Liver (tissue), 9 donors: ENCODE measurements around the gene BEGAIN. TPM values are rescaled to one million over a fixed set of nuclear protein-coding genes. Genes with fewer than 3 reads are reported as not detected.

ENCODE experiments used
- DNase-seq: peaks from one replicate; pipeline ENCODE4 v3.0.0-alpha.2; 2017; ENCODE audit warnings: low spot score
- H3K27ac ChIP-seq, 2 donors: one replicate each; pipeline ENCODE4 v1.7.0; 2013; ENCODE audit warnings: inconsistent platforms in 2 of 2, low read length in 2 of 2, control low read depth in 1 of 2, low read depth in 1 of 2, mild to moderate bottlenecking in 1 of 2
- H3K27me3 ChIP-seq, 4 donors: one replicate each; pipeline versions ENCODE4 v1.6.1 to v1.7.0; 2013; ENCODE audit warnings: low read length in 3 of 4, inconsistent platforms in 1 of 4, mild to moderate bottlenecking in 1 of 4, moderate library complexity in 1 of 4; ENCODE audit not compliant: control insufficient read depth in 4 of 4, insufficient read depth in 4 of 4
- H3K36me3 ChIP-seq, 4 donors: one replicate each; pipeline versions ENCODE4 v1.6.1 to v1.7.0; 2013; ENCODE audit warnings: low read length in 3 of 4, mild to moderate bottlenecking in 3 of 4, low read depth in 1 of 4, moderate library complexity in 1 of 4; ENCODE audit not compliant: control insufficient read depth in 4 of 4, insufficient read depth in 3 of 4
- H3K4me1 ChIP-seq, 4 donors: one replicate each; pipeline versions ENCODE4 v1.6.1 to v1.7.0; 2013; ENCODE audit warnings: low read length in 3 of 4, mild to moderate bottlenecking in 3 of 4, moderate library complexity in 1 of 4; ENCODE audit not compliant: control insufficient read depth in 4 of 4, insufficient read depth in 4 of 4
- H3K4me3 ChIP-seq, 3 donors: one replicate each; pipeline versions ENCODE4 v1.6.1 to v1.7.0; 2013; ENCODE audit warnings: low read length in 3 of 3, control low read depth in 1 of 3, low read depth in 1 of 3, mild to moderate bottlenecking in 1 of 3
- H3K9ac ChIP-seq, 2 donors: one replicate each; pipeline ENCODE4 v1.7.0; 2013; ENCODE audit warnings: low read length in 2 of 2, mild to moderate bottlenecking in 2 of 2, moderate library complexity in 2 of 2, control low read depth in 1 of 2, low read depth in 1 of 2
- H3K9me3 ChIP-seq, 4 donors: one replicate each; pipeline versions ENCODE4 v1.6.1 to v1.7.0; 2013; ENCODE audit warnings: low read length in 3 of 4; ENCODE audit not compliant: control insufficient read depth in 4 of 4
- ATF3 ChIP-seq: IDR thresholded peaks from 2 replicates; pipeline ENCODE4 v1.6.1; 2016; ENCODE audit warnings: antibody characterized with exemption
- CTCF ChIP-seq: fragments of 150-350 bp; IDR thresholded peaks from 2 replicates; pipeline ENCODE4 v1.5.1; 2017; ENCODE audit warnings: improper control_type of control experiment, low read depth, low read length; ENCODE audit not compliant: missing input control
- EGR1 ChIP-seq, 2 donors: IDR thresholded peaks; 2 replicates each; pipeline ENCODE4 v1.6.1; 2016 to 2018; ENCODE audit warnings: antibody characterized with exemption in 2 of 2, low read depth in 2 of 2
- FOXA1 ChIP-seq: IDR thresholded peaks from 2 replicates; pipeline ENCODE4 v1.6.1; 2016; ENCODE audit warnings: antibody characterized with exemption
- FOXA2 ChIP-seq: IDR thresholded peaks from 2 replicates; pipeline ENCODE4 v1.6.1; 2016; ENCODE audit warnings: antibody characterized with exemption
- GABPA ChIP-seq, 2 donors: IDR thresholded peaks in 1 of 2; conservative IDR thresholded peaks in 1 of 2; 2 replicates each; pipeline ENCODE4 v1.6.1; 2016; ENCODE audit warnings: antibody characterized with exemption in 2 of 2, mild to moderate bottlenecking in 1 of 2, moderate library complexity in 1 of 2
- HNF4G ChIP-seq: IDR thresholded peaks from 2 replicates; pipeline ENCODE4 v1.6.1; 2016; ENCODE audit warnings: antibody characterized with exemption
- JUND ChIP-seq, 2 donors: IDR thresholded peaks; 2 replicates each; pipeline ENCODE4 v1.6.1; 2016; ENCODE audit warnings: antibody characterized with exemption in 2 of 2
- MAX ChIP-seq: IDR thresholded peaks from 2 replicates; pipeline ENCODE4 v1.6.1; 2016; ENCODE audit warnings: antibody characterized with exemption
- NR2F2 ChIP-seq: IDR thresholded peaks from 2 replicates; pipeline ENCODE4 v1.6.1; 2016; ENCODE audit warnings: antibody characterized with exemption
- RAD21 ChIP-seq, 2 donors: IDR thresholded peaks; 2 replicates each; pipeline ENCODE4 v1.6.1; 2016; ENCODE audit warnings: antibody characterized with exemption in 2 of 2, mild to moderate bottlenecking in 2 of 2
- RXRA ChIP-seq, 2 donors: IDR thresholded peaks; 2 replicates each; pipeline ENCODE4 v1.6.1; 2017 to 2018; ENCODE audit warnings: antibody characterized with exemption in 2 of 2, mild to moderate bottlenecking in 1 of 2
- SP1 ChIP-seq: IDR thresholded peaks from 2 replicates; pipeline ENCODE4 v1.6.1; 2018; ENCODE audit warnings: antibody characterized with exemption, mild to moderate bottlenecking
- TAF1 ChIP-seq: conservative IDR thresholded peaks from 2 replicates; pipeline ENCODE4 v1.6.1; 2016; ENCODE audit warnings: antibody characterized with exemption, mild to moderate bottlenecking
- YY1 ChIP-seq: IDR thresholded peaks from 2 replicates; pipeline ENCODE4 v1.6.1; 2016; ENCODE audit warnings: antibody characterized with exemption, mild to moderate bottlenecking
- ZBTB33 ChIP-seq: IDR thresholded peaks from 2 replicates; pipeline ENCODE4 v1.6.1; 2016; ENCODE audit warnings: antibody characterized with exemption
- WGBS: extraction: QIAGEN DNeasy Blood & Tissue Kit; methylation state at CpG from one replicate; pipeline ENCODE4 v1.1.7; 2013; 5-methylcytosine and 5-hydroxymethylcytosine counted together
- polyA plus RNA-seq, 2 donors: library from polyadenylated mRNA; stranded (reverse) in 1 of 2; unstranded in 1 of 2; fragments of 200-250 nt in 1 of 2; fragments of >200 nt in 1 of 2; fragmentation: Nextera tagmentation in 1 of 2; extraction: Ambion mirVana in 1 of 2; gene quantifications; one replicate each; pipeline versions ENCODE4 v1.2.1 to v1.2.3, GENCODE V29; 2013 to 2015
- total RNA-seq, 2 donors: library from RNA; depleted of rRNA; stranded (reverse); fragments of >200 nt; gene quantifications; one replicate each; pipeline ENCODE4 v1.2.3, GENCODE V29; 2014
- donor health status: healthy.
- donor health status: healthy.
- donor health status: healthy.
- donor health status: healthy.
- donor health status: healthy.

The BEGAIN gene
- total and polyA plus RNA-seq, 4 donors: 0.11 to 1.9 (median 0.29) TPM

- WGBS: 84% methylated on average over 8 of the region's 8 CpGs
- TF ChIP-seq HNF4G (no peak), NR2F2 (no peak), ATF3 (no peak), MAX (no peak), ZBTB33 (no peak), FOXA2 (no peak), JUND (IDR thresholded peaks at IDR 0.05) (no peak), TAF1 (no peak), GABPA (IDR thresholded peaks at IDR 0.05 in 1 of 2, conservative IDR thresholded peaks at IDR 0.05 in 1 of 2) (no peak), SP1 (no peak), YY1 (no peak), RAD21 (IDR thresholded peaks at IDR 0.05) (no peak), EGR1 (IDR thresholded peaks at IDR 0.05; ENCODE audit: low read depth in 2 of 2) (no peak), RXRA (IDR thresholded peaks at IDR 0.05) (no peak), FOXA1 (no peak), CTCF (no peak)
- no peaks in the 10 kb centered on the region for H3K4me1 ChIP-seq
- H3K9ac ChIP-seq: no peak overlapping the region
- no peak for DNase-seq
- H3K27ac ChIP-seq: no peak overlapping the region
- no peak overlapping the region for H3K4me3 ChIP-seq
- H3K36me3 ChIP-seq: no peaks in the 10 kb centered on the region
- no peaks in the 10 kb centered on the region for H3K27me3 ChIP-seq
- no peaks in the 10 kb centered on the region for H3K9me3 ChIP-seq
These were observed 9.2 kb downstream of the BEGAIN start for GRCh38 chr14:100577986-100578431.

- H3K27me3 ChIP-seq: no peaks in the 10 kb centered on the region
- H3K9me3 ChIP-seq: no peaks in the 10 kb centered on the region
- TF ChIP-seq FOXA2: no peak
- no peak for TF ChIP-seq NR2F2
- no peak for DNase-seq
- H3K27ac ChIP-seq: no peak overlapping the region
- H3K4me1 ChIP-seq: no peaks in the 10 kb centered on the region
- H3K36me3 ChIP-seq: no peaks in the 10 kb centered on the region
- H3K9ac ChIP-seq: no peak overlapping the region
- 88% methylated on average over 23 of the region's 23 CpGs for WGBS
- H3K4me3 ChIP-seq: no peak overlapping the region
These were observed 9.8 kb downstream of the BEGAIN start for GRCh38 chr14:100577321-100577985.
